Nephron (organoid): ENCODE results near the gene LIPN.
A peak's percentile ranks its signal among the peaks of the same experiment; 100 is the strongest.

Experiments used
- H3K27ac Mint-ChIP-seq, 3 experiments: 2 replicates each; pipeline ENCODE4 v1.8.0; 2020; ENCODE audit warnings: mixed read lengths in 3 of 3, mild to moderate bottlenecking in 2 of 3, moderate library complexity in 1 of 3
- H3K27me3 Mint-ChIP-seq: 2 replicates; pipeline ENCODE4 v1.8.0; 2021; ENCODE audit warnings: low read depth, mild to moderate bottlenecking, moderate library complexity, mixed read lengths
- H3K36me3 Mint-ChIP-seq: 2 replicates; pipeline ENCODE4 v1.8.0; 2020; ENCODE audit warnings: low read depth, mixed read lengths
- H3K4me1 Mint-ChIP-seq: 2 replicates; pipeline ENCODE4 v1.8.0; 2020; ENCODE audit warnings: mixed read lengths
- H3K4me3 Mint-ChIP-seq, 3 experiments: 2 replicates each; pipeline ENCODE4 v1.8.0; 2020; ENCODE audit warnings: mild to moderate bottlenecking in 3 of 3, mixed read lengths in 3 of 3, moderate library complexity in 2 of 3
- H3K9me3 Mint-ChIP-seq: 2 replicates; pipeline ENCODE4 v1.8.0; 2020; ENCODE audit warnings: mixed read lengths
- CTCF ChIP-seq, 3 experiments: fragments of 200-600 bp; sonication (generic); IDR thresholded peaks; one replicate each; pipeline ENCODE4 v1.5.0; 2021; ENCODE audit warnings: antibody characterized with exemption in 3 of 3; ENCODE audit not compliant: unreplicated experiment in 3 of 3

Gene LIPN

DNA sequence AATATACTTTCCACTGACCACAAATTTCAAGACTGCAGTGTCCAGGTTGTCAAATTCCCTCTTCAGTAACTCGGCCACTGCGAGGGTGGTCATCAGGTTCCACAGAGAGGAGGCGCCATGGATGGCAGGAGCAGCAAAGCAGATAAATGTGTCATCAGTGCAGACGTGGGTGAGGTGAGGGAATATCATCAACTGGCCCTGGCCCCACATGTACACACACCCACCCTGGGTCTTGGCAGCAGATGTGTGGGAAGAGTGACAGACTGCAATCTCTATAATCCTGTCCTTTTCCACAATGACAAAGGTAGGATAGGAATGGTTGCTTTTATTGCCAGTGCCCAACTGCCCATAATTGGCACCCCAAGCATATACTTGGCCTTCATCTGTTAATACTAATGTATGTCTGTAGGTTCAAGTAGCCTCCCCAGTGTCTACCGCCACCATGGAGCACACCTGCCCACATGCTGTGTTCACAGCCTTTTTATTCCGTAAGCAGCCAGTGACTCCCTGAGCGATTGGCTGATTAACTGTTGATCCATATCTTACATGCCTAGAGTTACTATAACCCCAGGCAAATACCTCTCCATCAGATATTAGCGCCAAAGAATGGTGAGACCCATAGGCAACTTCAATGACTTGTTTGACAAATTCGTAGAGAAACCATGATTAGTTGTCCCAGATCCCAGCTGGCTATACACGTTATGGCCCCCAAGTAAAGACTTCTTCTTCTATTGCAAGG lies 26.4 kb downstream of the LIPN start:
- no peaks in the 10 kb centered on the region for H3K27me3 Mint-ChIP-seq
- H3K9me3 Mint-ChIP-seq = no peaks in the 10 kb centered on the region
- no peak for TF ChIP-seq CTCF (IDR thresholded peaks at IDR 0.05; ENCODE audit: unreplicated experiment in 3 of 3)
- no peaks in the 10 kb centered on the region for H3K4me1 Mint-ChIP-seq
- H3K36me3 Mint-ChIP-seq = no peaks in the 10 kb centered on the region
- H3K27ac Mint-ChIP-seq = no peak overlapping the region
- H3K4me3 Mint-ChIP-seq = no peak overlapping the region

GRCh38 chr10:88787463-88787862 lies 27.6 kb downstream of the LIPN start:
- Mint-ChIP-seq H3K27me3 (no peaks in the 10 kb centered on the region), H3K27ac (no peak overlapping the region), H3K9me3 (no peaks in the 10 kb centered on the region), H3K36me3 (no peaks in the 10 kb centered on the region), H3K4me1 (no peaks in the 10 kb centered on the region), H3K4me3 (no peak overlapping the region)
- no peak for TF ChIP-seq CTCF (IDR thresholded peaks at IDR 0.05; ENCODE audit: unreplicated experiment in 3 of 3)

DNA sequence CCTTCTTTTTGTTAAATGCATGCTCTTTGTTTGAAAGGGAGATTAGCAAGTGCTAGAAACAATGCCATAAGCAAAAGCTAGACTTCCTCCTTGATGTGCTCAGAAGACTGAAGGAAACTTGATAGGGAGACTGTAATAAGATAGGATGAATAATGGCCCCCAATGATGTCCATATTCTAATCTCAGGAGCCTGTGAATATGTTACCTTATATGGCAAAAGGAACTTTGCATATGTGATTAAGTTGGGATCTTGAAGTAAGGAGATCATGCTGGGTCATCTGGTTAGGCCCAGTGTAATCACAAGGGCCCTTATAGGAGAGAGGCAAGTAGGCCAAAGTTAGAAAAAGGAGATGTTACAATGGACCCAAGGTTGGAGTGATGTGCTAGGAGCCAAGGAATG lies 29.1 kb downstream of the LIPN start:
- Mint-ChIP-seq H3K9me3 (no peaks in the 10 kb centered on the region), H3K27me3 (peaks cover 4% of the 10 kb centered on the region), H3K4me3 (no peak overlapping the region), H3K36me3 (no peaks in the 10 kb centered on the region), H3K4me1 (no peaks in the 10 kb centered on the region), H3K27ac (no peak overlapping the region)
- TF ChIP-seq CTCF (IDR thresholded peaks at IDR 0.05; ENCODE audit: unreplicated experiment in 3 of 3) = no peak

GRCh38 chr10:88791924-88792323 lies 32.1 kb downstream of the LIPN start:
- Mint-ChIP-seq H3K27ac (no peak overlapping the region), H3K4me3 (no peak overlapping the region), H3K27me3 (peaks cover 4% of the 10 kb centered on the region), H3K9me3 (no peaks in the 10 kb centered on the region), H3K36me3 (no peaks in the 10 kb centered on the region), H3K4me1 (no peaks in the 10 kb centered on the region)
- peak; percentile 43 to 56 (median 48) for TF ChIP-seq CTCF (IDR thresholded peaks at IDR 0.05; ENCODE audit: unreplicated experiment in 3 of 3)

DNA sequence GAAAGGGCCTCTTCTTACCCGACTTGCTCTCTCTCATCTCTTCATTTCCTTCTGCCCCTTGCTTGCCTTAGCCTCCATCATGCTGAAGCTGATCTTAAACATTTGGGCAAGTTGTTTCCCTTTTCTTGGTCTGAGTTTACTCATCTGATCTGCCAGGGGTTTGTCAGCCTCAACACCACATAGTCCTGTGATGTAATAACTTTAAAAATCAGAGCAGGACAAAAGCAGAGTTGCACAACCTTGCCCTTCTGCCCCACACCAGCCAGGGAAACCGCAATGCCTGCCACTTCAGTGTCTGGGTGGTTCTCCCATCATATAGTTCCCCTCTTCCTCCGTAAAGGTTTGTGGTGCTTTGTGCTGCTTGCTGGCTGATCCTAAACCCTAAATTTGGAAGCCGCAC lies 32.8 kb downstream of the LIPN start:
- no peak for TF ChIP-seq CTCF (IDR thresholded peaks at IDR 0.05; ENCODE audit: unreplicated experiment in 3 of 3)
- no peak overlapping the region for H3K4me3 Mint-ChIP-seq

GRCh38 chr10:88793712-88794299 lies 34.0 kb downstream of the LIPN start:
- H3K36me3 Mint-ChIP-seq = no peaks in the 10 kb centered on the region
- TF ChIP-seq CTCF (IDR thresholded peaks at IDR 0.05; ENCODE audit: unreplicated experiment in 3 of 3) = no peak
- no peaks in the 10 kb centered on the region for H3K9me3 Mint-ChIP-seq
- H3K27me3 Mint-ChIP-seq = peaks cover 7% of the 10 kb centered on the region
- H3K4me1 Mint-ChIP-seq = no peaks in the 10 kb centered on the region
- H3K27ac Mint-ChIP-seq = no peak overlapping the region
- no peak overlapping the region for H3K4me3 Mint-ChIP-seq

More for the DNA sequence above, 32.8 kb downstream of the LIPN start:
- Mint-ChIP-seq H3K36me3 (no peaks in the 10 kb centered on the region), H3K4me1 (no peaks in the 10 kb centered on the region), H3K9me3 (no peaks in the 10 kb centered on the region), H3K27me3 (peaks cover 4% of the 10 kb centered on the region), H3K27ac (no peak overlapping the region)
